Vagina (tissue), 2 donors: Measurements from ENCODE around the gene SMC3. TPM values are rescaled to one million over a fixed set of nuclear protein-coding genes. Genes with fewer than 3 reads are reported as not detected.
A peak's percentile ranks its signal among the peaks of the same experiment; 100 is the strongest.

Source experiments
- DNase-seq, 2 donors: peaks; one replicate each; pipeline ENCODE4 v3.0.0-alpha.2; 2017; ENCODE audit errors: extremely low spot score in 2 of 2
- H3K27ac ChIP-seq: fragments of 200-600 bp; sonication (generic); one replicate; pipeline ENCODE4 v1.5.1; 2019
- H3K27me3 ChIP-seq: fragments of 200-600 bp; sonication (generic); one replicate; pipeline ENCODE4 v1.5.1; 2019
- H3K36me3 ChIP-seq, 2 donors: fragments of 200-600 bp; sonication (generic); one replicate each; pipeline ENCODE4 v1.5.1; 2017 to 2019
- H3K4me1 ChIP-seq: fragments of 200-600 bp; sonication (generic); one replicate; pipeline ENCODE4 v1.5.1; 2019
- H3K4me3 ChIP-seq, 2 donors: fragments of 200-600 bp; sonication (generic); 1 replicate in 1 of 2; 2 replicates in 1 of 2; pipeline ENCODE4 v1.5.1; 2016 to 2019
- H3K9me3 ChIP-seq: fragments of 200-600 bp; sonication (generic); one replicate; pipeline ENCODE4 v1.5.1; 2019
- CTCF ChIP-seq, 3 experiments: fragments of 450-650 bp in 2 of 3; fragments of 200-600 bp in 1 of 3; sonication (generic) in 1 of 3; IDR thresholded peaks; one replicate each; pipeline ENCODE4 v1.5.1; 2017 to 2019; ENCODE audit warnings: antibody characterized with exemption in 3 of 3, mild to moderate bottlenecking in 2 of 3, moderate library complexity in 2 of 3
- POLR2A ChIP-seq, 2 donors: fragments of 450-650 bp; IDR thresholded peaks; one replicate each; pipeline ENCODE4 v1.6.1; 2017; ENCODE audit warnings: antibody characterized with exemption in 2 of 2, mild to moderate bottlenecking in 2 of 2, moderate library complexity in 2 of 2
- POLR2AphosphoS5 ChIP-seq, 2 donors: sonication (generic); formaldehyde crosslinking; IDR thresholded peaks; one replicate each; pipeline ENCODE4 v1.9.0; 2017; ENCODE audit warnings: antibody characterized with exemption in 2 of 2, mild to moderate bottlenecking in 2 of 2, low read depth in 1 of 2; ENCODE audit not compliant: insufficient read depth in 1 of 2
- intact Hi-C: fragments of 100-400 bp; cut with DNase I; formaldehyde crosslinking; loops from one replicate; pipeline ENCODE4 v1.15.1; 2023
- total RNA-seq: library from RNA; depleted of rRNA; stranded (reverse); fragments of >200 nt; gene quantifications from one replicate; pipeline ENCODE4 v1.2.3, GENCODE V29; 2016

The SMC3 gene
- total RNA-seq, 1 donor from 2014 or later, result 27.5 TPM

DNA sequence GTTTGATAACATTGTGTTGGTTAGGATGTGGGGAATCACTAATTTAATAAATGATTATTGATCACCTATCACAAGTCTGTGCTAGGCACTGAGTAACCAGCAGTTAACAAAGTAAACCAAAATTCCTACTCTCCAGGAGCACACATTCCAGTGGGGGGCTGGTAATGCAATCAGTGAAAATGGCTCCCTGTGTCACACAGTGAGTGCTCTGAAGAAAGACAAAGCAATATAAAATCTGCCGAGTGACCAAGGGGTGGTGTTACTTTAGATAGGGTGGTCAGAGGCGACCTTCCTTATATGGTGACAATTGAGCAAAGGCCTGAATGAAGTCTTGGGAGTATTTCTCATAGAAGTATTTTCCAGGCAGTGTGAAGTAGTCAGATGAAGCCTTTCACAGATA, 13.6 kb upstream of the SMC3 start:
- TF ChIP-seq CTCF (IDR thresholded peaks at IDR 0.05), result no peak
- no peak for TF ChIP-seq POLR2A (IDR thresholded peaks at IDR 0.05)
- no peak for TF ChIP-seq POLR2AphosphoS5 (IDR thresholded peaks at IDR 0.05; ENCODE audit: insufficient read depth in 1 of 2, low read depth in 1 of 2)
- Histone ChIP-seq H3K9me3 (no peaks in the 10 kb centered on the region), H3K4me3 (no peak overlapping the region), H3K27ac (no peak overlapping the region), H3K27me3 (no peaks in the 10 kb centered on the region), H3K36me3 (no peaks in the 10 kb centered on the region), H3K4me1 (no peaks in the 10 kb centered on the region)
- DNase-seq, result no peak
- intact Hi-C loops, result no loop called here

DNA sequence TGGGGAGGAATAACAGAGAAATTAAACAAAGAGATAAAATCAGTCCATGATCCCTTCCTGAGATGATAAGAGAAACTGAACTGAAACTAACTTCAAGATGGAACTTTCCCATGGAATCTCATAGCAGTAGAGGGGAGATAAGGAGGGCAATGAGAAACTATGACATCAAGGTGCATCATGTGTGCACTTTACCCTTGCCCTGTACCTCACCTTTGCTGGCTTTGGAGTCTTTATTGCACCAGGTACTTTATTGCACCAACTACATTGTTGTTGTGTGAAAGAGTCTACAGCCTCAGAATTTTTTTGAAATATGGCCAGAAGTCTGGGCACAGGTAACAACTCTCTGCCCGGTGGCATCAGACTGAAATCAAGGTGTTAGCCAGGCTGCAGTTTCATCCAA, 11.2 kb upstream of the SMC3 start:
- H3K9me3 ChIP-seq, result no peaks in the 10 kb centered on the region
- no peaks in the 10 kb centered on the region for H3K36me3 ChIP-seq
- H3K27me3 ChIP-seq, result no peaks in the 10 kb centered on the region
- TF ChIP-seq POLR2AphosphoS5 (IDR thresholded peaks at IDR 0.05; ENCODE audit: insufficient read depth in 1 of 2, low read depth in 1 of 2) (no peak), CTCF (IDR thresholded peaks at IDR 0.05) (no peak), POLR2A (IDR thresholded peaks at IDR 0.05) (no peak)
- H3K4me3 ChIP-seq, result no peak overlapping the region
- intact Hi-C loops, result no loop called here
- H3K4me1 ChIP-seq, result no peaks in the 10 kb centered on the region
- H3K27ac ChIP-seq, result no peak overlapping the region
- DNase-seq, result no peak

- Histone ChIP-seq H3K27ac (no peak overlapping the region), H3K4me1 (no peaks in the 10 kb centered on the region), H3K36me3 (no peaks in the 10 kb centered on the region), H3K4me3 (no peak overlapping the region), H3K27me3 (no peaks in the 10 kb centered on the region), H3K9me3 (no peaks in the 10 kb centered on the region)
- DNase-seq, result no peak
- TF ChIP-seq POLR2A (IDR thresholded peaks at IDR 0.05), result no peak
- peak; percentile 18 to 38 (median 27) for TF ChIP-seq CTCF (IDR thresholded peaks at IDR 0.05)
- intact Hi-C loops, result no loop called here
Observed at GRCh38 chr10:110556969-110557601, 10.4 kb upstream of the SMC3 start.

GRCh38 chr10:110558041-110558440, 9.5 kb upstream of the SMC3 start:
- Histone ChIP-seq H3K36me3 (no peaks in the 10 kb centered on the region), H3K27me3 (no peaks in the 10 kb centered on the region), H3K4me3 (no peak overlapping the region), H3K9me3 (no peaks in the 10 kb centered on the region), H3K4me1 (no peaks in the 10 kb centered on the region), H3K27ac (no peak overlapping the region)
- DNase-seq, result no peak
- TF ChIP-seq POLR2A (IDR thresholded peaks at IDR 0.05) (no peak), POLR2AphosphoS5 (IDR thresholded peaks at IDR 0.05; ENCODE audit: insufficient read depth in 1 of 2, low read depth in 1 of 2) (no peak), CTCF (IDR thresholded peaks at IDR 0.05) (no peak)
- intact Hi-C loops, result no loop called here

GRCh38 chr10:110560012-110560411, 7.5 kb upstream of the SMC3 start:
- H3K36me3 ChIP-seq, result no peaks in the 10 kb centered on the region
- no peak for TF ChIP-seq CTCF (IDR thresholded peaks at IDR 0.05)
- TF ChIP-seq POLR2A (IDR thresholded peaks at IDR 0.05), result no peak
- TF ChIP-seq POLR2AphosphoS5 (IDR thresholded peaks at IDR 0.05; ENCODE audit: insufficient read depth in 1 of 2, low read depth in 1 of 2), result no peak
- H3K9me3 ChIP-seq, result no peaks in the 10 kb centered on the region
- no peak overlapping the region for H3K4me3 ChIP-seq
- DNase-seq, result no peak
- H3K4me1 ChIP-seq, result no peaks in the 10 kb centered on the region
- H3K27ac ChIP-seq, result no peak overlapping the region
- no peaks in the 10 kb centered on the region for H3K27me3 ChIP-seq
- intact Hi-C loops, result loop anchor here (10.0 kb wide), 2 partner anchors 255 to 345 kb away; partner anchors contain the start of gene SMNDC1
